Glutamatergic neuron (in vitro differentiated cells): ENCODE data around the gene TMEM164. TPM values are rescaled to one million over a fixed set of nuclear protein-coding genes. Genes with fewer than 3 reads are reported as not detected.
"Not testable (repeated sequence)": the region's sequence is repeated elsewhere in the genome, so short reads cannot be mapped to it uniquely, and the experiment has no call there.

Experiments used
- DNase-seq: peaks from one replicate; pipeline ENCODE4 v3.0.0; 2022
- H3K27ac Mint-ChIP-seq: one replicate; pipeline ENCODE4 v1.8.0; 2020; ENCODE audit warnings: mild to moderate bottlenecking, mixed read lengths, inconsistent platforms; ENCODE audit not compliant: unreplicated experiment
- H3K27me3 Mint-ChIP-seq: one replicate; pipeline ENCODE4 v1.8.0; 2020; ENCODE audit warnings: mild to moderate bottlenecking, moderate library complexity, mixed read lengths, inconsistent platforms; ENCODE audit not compliant: unreplicated experiment
- H3K36me3 Mint-ChIP-seq: one replicate; pipeline ENCODE4 v1.8.0; 2020; ENCODE audit warnings: mild to moderate bottlenecking, mixed read lengths, inconsistent platforms; ENCODE audit not compliant: unreplicated experiment
- H3K4me1 Mint-ChIP-seq: one replicate; pipeline ENCODE4 v1.8.0; 2020; ENCODE audit warnings: mild to moderate bottlenecking, low read depth, mixed read lengths, inconsistent platforms; ENCODE audit not compliant: unreplicated experiment
- H3K4me3 Mint-ChIP-seq: one replicate; pipeline ENCODE4 v1.8.0; 2020; ENCODE audit warnings: mild to moderate bottlenecking, mixed read lengths, inconsistent platforms; ENCODE audit not compliant: unreplicated experiment
- H3K9me3 Mint-ChIP-seq: one replicate; pipeline ENCODE4 v1.8.0; 2020; ENCODE audit warnings: mild to moderate bottlenecking, moderate library complexity, mixed read lengths, inconsistent platforms; ENCODE audit not compliant: unreplicated experiment
- total RNA-seq: library from RNA; stranded (reverse); fragmentation: NEBNext Ultra II Directional; extraction: Animal tissue kit (Norgen Biotek cat#: 25700); gene quantifications from one replicate; pipeline ENCODE4 v1.2.1, GENCODE V29; 2021; ENCODE audit not compliant: unreplicated experiment
- TF ChIP-seq, protein P1 (sequence below): fragments of 200-600 bp; sonication (generic); IDR thresholded peaks from one replicate; pipeline ENCODE4 v1.5.0; 2021; ENCODE audit not compliant: partially characterized antibody, unreplicated experiment

Gene TMEM164
- total RNA-seq, 1 donor from 2014 or later: 56.6 TPM

DNA sequence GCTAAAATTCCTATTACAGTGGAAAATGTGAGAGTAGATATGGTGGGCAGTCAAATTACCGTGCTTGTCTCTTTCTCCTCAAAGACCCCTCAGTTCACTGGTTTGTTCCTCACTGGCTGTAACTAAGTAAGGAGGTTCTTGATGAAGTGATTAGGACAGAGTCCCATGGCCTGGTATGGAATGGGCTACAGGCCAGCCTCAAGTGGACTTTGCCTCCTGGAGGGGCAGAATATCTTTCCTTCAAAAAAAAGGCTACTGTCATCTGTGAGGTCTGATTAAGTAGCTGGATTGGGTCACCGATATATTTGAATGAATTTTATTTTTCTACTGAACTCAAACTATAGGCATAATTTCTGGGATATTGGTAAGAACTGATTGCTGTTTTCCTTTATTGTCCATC is 38.5 kb upstream of the TMEM164 start:
- Mint-ChIP-seq H3K4me1 (no peaks in the 10 kb centered on the region), H3K36me3 (no peaks in the 10 kb centered on the region), H3K4me3 (no peak overlapping the region), H3K27ac (no peak overlapping the region), H3K9me3 (no peaks in the 10 kb centered on the region), H3K27me3 (no peaks in the 10 kb centered on the region)
- TF ChIP-seq, protein P1, sequence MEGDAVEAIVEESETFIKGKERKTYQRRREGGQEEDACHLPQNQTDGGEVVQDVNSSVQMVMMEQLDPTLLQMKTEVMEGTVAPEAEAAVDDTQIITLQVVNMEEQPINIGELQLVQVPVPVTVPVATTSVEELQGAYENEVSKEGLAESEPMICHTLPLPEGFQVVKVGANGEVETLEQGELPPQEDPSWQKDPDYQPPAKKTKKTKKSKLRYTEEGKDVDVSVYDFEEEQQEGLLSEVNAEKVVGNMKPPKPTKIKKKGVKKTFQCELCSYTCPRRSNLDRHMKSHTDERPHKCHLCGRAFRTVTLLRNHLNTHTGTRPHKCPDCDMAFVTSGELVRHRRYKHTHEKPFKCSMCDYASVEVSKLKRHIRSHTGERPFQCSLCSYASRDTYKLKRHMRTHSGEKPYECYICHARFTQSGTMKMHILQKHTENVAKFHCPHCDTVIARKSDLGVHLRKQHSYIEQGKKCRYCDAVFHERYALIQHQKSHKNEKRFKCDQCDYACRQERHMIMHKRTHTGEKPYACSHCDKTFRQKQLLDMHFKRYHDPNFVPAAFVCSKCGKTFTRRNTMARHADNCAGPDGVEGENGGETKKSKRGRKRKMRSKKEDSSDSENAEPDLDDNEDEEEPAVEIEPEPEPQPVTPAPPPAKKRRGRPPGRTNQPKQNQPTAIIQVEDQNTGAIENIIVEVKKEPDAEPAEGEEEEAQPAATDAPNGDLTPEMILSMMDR: no peak
- DNase-seq: no peak

DNA sequence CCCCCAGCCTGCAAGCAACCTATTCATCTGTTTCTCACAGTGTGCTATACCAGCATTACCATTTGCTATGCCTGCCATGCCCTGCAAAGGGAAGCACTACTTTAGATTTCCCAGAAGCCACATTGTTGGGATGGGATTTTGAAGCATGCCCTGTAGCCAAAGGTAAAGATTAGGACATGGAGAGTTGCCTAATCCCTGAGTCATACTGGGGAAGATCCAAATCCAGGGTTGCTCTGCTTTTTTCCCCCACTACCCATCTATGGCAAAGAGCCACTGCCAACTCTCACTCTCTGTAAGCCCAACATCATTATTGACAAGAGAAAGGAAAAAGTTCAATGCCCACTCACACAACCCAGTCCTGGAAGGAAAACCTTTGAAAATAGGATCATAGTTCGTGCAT is 36.7 kb upstream of the TMEM164 start:
- H3K9me3 Mint-ChIP-seq: no peaks in the 10 kb centered on the region
- H3K4me1 Mint-ChIP-seq: no peaks in the 10 kb centered on the region
- no peak for DNase-seq
- H3K4me3 Mint-ChIP-seq: no peak overlapping the region
- H3K27ac Mint-ChIP-seq: no peak overlapping the region
- no peaks in the 10 kb centered on the region for H3K27me3 Mint-ChIP-seq
- TF ChIP-seq, protein P1: no peak
- no peaks in the 10 kb centered on the region for H3K36me3 Mint-ChIP-seq

DNA sequence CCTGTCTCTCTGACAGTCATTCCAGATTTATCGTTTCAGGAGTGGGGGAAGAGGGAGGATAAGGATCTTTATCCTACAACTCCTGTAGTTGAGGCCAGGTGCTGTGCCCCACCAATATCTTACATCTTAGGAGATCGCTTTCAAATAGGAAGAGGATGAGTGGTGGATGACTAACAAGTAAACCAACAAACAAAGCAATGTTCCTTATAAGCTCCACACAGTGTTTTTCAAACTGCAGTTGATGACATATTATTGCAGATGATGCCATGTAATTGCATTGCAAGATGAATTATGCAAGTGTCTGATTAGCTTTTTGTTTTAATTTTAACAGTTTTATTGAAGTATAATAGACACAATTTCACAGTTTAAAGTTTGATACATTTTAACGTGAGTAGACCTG is 35.8 kb upstream of the TMEM164 start:
- Mint-ChIP-seq H3K4me1 (no peaks in the 10 kb centered on the region), H3K36me3 (no peaks in the 10 kb centered on the region), H3K27me3 (no peaks in the 10 kb centered on the region), H3K27ac (no peak overlapping the region), H3K4me3 (no peak overlapping the region), H3K9me3 (no peaks in the 10 kb centered on the region)
- no peak for DNase-seq
- TF ChIP-seq, protein P1: no peak

DNA sequence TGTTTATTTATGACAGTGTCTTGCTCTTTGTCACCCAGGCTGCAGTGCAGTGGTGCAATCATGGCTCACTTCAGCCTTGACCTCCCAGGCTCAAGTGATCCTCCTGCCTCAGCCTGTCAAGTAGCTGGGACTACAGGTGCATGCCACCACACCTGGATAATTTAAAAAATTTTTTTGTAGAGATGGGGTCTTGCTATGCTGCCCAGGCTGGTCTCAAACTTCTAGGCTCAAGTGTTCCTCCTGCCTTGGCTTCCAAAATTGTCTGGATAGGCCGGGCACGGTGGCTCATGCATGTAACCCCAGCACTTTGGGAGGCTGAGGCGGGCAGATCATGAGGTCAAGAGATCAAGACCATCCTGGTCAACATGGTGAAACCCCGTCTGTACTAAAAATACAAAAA is 32.1 kb upstream of the TMEM164 start:
- not testable (repeated sequence) for H3K4me1 Mint-ChIP-seq, H3K36me3 Mint-ChIP-seq, DNase-seq, H3K27ac Mint-ChIP-seq, H3K27me3 Mint-ChIP-seq, H3K4me3 Mint-ChIP-seq, H3K9me3 Mint-ChIP-seq

DNA sequence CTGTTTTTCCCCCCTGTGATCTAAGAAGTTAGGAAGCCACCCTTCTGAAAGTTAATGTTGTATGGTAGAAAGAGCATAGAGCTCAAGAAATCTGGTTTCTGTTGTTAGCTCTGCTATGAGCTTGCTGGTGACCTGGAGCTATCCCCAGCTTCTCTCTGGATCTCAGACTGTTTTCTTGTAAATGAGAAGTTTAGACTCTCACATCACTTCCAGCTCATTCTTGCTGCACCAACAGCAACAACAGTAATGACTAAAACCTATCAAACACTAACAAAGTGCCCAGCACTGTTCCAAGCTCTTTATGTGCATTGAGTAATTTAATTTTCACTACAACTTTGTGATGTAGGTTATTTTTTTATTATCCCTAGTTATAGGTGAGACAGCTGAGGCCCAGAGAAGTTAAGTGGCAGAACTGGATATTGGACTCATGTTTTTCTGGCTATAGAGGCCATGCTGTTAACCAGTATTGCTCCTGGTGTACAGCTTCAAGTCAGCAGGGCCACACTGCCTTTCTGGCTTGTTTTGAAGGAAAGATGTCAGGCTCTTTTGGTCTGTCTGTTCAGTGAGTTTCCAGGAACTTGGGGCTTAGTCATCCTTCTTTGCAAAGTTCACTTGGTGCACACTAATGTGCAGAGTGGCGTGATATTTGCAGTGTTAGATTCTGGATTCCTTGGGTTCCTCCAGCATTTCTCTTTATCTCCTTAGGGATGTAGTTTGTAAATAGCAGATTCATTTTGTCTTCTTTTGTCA is 27.8 kb upstream of the TMEM164 start:
- no peaks in the 10 kb centered on the region for H3K4me1 Mint-ChIP-seq
- no peak overlapping the region for H3K27ac Mint-ChIP-seq
- H3K36me3 Mint-ChIP-seq: no peaks in the 10 kb centered on the region
- no peak overlapping the region for H3K4me3 Mint-ChIP-seq
- H3K27me3 Mint-ChIP-seq: no peaks in the 10 kb centered on the region
- no peaks in the 10 kb centered on the region for H3K9me3 Mint-ChIP-seq
- TF ChIP-seq, protein P1: no peak
- no peak for DNase-seq

DNA sequence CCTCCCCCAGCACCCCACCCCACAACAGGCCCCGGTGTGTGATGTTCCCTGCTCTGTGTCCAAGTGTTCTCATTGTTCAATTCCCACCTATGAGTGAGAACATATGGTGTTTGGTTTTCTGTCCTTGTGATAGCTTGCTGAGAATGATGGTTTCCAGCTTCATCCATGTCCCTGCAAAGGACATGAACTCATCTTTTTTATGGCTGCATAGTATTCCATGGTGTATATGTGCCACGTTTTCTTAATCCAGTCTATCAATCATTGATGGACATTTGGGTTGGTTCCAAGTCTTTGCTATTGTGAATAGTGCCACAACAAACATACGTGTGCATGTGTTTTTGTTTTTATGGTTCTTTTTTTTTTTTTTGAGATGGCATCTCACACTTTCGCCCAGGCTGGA is 17.7 kb upstream of the TMEM164 start:
- H3K27ac Mint-ChIP-seq, H3K36me3 Mint-ChIP-seq, H3K27me3 Mint-ChIP-seq, H3K4me1 Mint-ChIP-seq, H3K9me3 Mint-ChIP-seq, H3K4me3 Mint-ChIP-seq, DNase-seq: not testable (repeated sequence)
